ENCODE measurements around the gene PGBD1.

DNA sequence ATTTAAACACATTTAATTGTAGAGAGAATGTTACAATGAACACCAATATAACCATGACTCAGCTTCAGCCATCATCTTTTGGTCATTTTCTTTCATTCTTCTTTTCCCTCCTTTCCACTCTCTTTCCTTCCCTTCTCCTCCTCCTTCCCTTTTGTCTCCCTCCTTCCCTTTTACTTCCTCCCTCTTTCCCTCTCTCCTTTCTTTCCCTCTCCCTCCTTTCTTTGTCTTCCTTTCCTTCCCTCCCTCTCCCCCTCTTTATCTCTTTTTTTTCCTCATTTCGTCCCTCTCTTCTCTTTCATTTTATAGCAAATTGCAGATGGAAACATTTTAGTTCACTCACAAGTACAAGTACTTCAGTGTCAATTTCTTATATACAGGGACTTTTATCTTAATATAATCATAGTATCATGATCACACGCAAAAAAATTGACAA is 70.1 kb downstream of the PGBD1 start:
- TF ChIP-seq POLR2AphosphoS5 (IDR thresholded peaks at IDR 0.05; ENCODE audit: low read depth, low read length) (no peak), REST (IDR thresholded peaks at IDR 0.05; ENCODE audit: insufficient read depth in 1 of 2, low read depth in 2 of 2, low read length in 2 of 2) (no peak), SIN3A (IDR thresholded peaks at IDR 0.05; ENCODE audit: borderline replicate concordance, insufficient read depth, low read length) (no peak), TAF1 (IDR thresholded peaks at IDR 0.05; ENCODE audit: borderline replicate concordance, insufficient read depth, low read length) (no peak)

Data from PFSK-1 (cell line).